Fibroblast of the aortic adventitia (primary cell): ENCODE data around the gene NCKAP5. TPM values are rescaled to one million over a fixed set of nuclear protein-coding genes. Genes with fewer than 3 reads are reported as not detected.
A peak's percentile ranks its signal among the peaks of the same experiment; 100 is the strongest.

Source experiments
- DNase-seq: peaks from one replicate; pipeline ENCODE4 v3.0.0-alpha.2; 2010; ENCODE audit warnings: low read depth
- H3K4me3 ChIP-seq: 2 replicates; pipeline ENCODE4 v1.5.1; 2011; ENCODE audit warnings: low read depth, mild to moderate bottlenecking, control low read depth, low read length, moderate library complexity
- total RNA-seq: library from RNA; depleted of rRNA; stranded (reverse); fragments of >200 nt; gene quantifications from 2 replicates; pipeline ENCODE4 v1.2.3, GENCODE V29; 2012; ENCODE audit warnings: low replicate concordance
- TF ChIP-seq, protein P1 (sequence below): IDR thresholded peaks from 2 replicates; pipeline ENCODE4 v1.5.1; 2011; ENCODE audit warnings: mild to moderate bottlenecking, low read length, control low read depth, inconsistent platforms; ENCODE audit not compliant: insufficient read depth

The NCKAP5 gene
- total RNA-seq, 1 donor, result 4.4 TPM

DNA sequence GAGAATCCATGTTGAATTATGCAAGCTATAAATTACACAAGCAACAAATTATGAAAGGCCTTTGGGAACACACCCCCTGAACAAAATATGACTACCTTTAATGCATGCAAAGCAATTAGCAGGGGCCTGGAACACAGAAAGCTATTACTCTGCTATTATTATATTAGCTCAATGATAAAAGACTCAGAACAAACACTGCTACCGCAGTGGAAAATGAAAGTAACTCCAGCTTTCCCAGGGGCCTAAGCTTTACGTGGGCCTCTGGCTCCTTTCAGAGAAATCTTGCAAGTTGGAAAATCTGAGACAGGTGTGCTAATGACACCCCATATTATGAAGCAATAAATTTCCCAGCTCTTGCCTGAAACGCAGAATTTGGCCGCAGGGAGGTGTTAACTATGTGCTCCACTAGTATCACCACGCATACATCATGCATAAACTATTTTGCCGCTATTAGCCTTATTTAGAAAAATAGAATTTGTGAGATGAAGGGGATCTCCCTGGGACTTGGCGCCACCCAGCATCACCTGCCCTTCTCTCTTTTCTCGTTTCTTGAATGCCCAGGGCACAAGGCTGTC, 576.7 kb downstream of the NCKAP5 start:
- DNase-seq, result no peak
- TF ChIP-seq, protein P1, sequence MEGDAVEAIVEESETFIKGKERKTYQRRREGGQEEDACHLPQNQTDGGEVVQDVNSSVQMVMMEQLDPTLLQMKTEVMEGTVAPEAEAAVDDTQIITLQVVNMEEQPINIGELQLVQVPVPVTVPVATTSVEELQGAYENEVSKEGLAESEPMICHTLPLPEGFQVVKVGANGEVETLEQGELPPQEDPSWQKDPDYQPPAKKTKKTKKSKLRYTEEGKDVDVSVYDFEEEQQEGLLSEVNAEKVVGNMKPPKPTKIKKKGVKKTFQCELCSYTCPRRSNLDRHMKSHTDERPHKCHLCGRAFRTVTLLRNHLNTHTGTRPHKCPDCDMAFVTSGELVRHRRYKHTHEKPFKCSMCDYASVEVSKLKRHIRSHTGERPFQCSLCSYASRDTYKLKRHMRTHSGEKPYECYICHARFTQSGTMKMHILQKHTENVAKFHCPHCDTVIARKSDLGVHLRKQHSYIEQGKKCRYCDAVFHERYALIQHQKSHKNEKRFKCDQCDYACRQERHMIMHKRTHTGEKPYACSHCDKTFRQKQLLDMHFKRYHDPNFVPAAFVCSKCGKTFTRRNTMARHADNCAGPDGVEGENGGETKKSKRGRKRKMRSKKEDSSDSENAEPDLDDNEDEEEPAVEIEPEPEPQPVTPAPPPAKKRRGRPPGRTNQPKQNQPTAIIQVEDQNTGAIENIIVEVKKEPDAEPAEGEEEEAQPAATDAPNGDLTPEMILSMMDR, result no peak
- no peak overlapping the region for H3K4me3 ChIP-seq

DNA sequence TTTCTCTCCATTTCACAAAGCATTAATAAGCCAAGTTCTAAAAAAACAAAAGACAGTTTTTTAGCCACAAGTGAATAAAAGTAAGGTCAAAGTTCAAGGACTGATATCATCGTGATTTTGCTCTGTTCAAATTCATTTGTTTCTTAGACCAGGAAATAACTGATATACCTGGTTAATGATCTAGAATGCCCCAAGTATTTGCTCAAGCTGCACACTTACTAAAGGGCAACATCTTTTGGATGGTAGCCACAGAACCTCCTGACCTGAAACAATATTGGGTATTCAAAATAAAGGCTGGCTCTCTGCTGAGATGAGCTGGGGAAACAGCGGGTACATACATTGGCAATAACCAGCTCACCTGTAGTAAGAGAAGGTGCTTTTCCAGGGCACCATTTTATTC, 583.5 kb downstream of the NCKAP5 start:
- no peak for DNase-seq
- TF ChIP-seq, protein P1, result no peak
- no peak overlapping the region for H3K4me3 ChIP-seq

DNA sequence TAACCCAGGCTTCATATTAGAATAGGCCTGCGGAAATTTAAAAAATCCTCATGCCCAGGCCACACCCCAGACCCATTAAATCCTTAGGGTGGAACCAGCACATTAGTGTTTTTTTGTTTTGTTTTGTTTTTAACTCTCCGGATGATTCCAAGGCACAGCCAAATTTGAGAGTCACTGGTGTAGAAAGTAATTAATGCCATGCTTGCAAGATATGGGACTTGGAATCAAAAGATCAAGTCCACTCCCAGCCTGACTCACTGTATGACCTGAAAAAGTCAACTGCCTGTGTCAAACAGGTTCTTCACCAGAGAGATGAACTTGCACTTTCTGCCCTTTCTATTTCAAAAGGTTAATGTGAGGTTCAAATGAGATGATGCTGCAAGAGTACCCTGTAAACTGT, 588.0 kb downstream of the NCKAP5 start:
- no peak for DNase-seq
- TF ChIP-seq, protein P1, result no peak
- H3K4me3 ChIP-seq, result no peak overlapping the region

DNA sequence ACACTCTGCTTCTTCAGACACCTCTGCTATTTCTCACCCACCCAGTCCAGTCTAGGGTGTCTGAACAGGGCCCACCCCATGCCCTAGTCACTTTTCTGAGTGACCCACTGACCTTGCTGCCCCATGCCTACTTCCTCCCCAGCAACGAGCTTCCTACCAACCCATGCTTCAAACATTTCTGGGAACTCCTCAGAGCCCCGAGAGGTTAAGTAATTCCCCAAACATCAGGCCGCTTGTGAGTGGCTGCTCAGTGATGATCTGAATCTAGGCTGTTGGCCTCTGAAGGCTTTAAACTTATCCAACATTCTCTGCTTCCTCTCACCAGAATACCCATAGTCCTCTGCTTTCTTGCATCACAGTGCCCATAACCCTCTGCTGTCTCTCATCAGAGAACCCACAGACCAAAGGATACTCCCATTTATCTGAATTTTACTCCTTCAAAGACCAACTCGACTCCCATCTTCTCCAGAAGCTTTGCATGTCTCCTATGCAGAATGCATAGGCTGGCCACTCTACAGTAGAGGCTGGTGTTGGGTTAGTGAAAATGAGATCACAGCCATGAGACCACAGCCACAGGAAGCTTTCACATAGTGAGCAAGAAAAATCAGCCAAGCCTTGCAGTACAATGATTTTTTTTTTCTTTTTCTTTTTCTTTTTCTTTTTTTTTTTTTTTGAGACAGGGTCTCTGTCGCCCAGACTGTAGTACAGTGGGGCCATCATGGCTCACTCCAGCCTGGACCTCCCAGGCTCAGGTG, 588.7 kb downstream of the NCKAP5 start:
- TF ChIP-seq, protein P1, result no peak
- H3K4me3 ChIP-seq, result no peak overlapping the region
- DNase-seq, result no peak

DNA sequence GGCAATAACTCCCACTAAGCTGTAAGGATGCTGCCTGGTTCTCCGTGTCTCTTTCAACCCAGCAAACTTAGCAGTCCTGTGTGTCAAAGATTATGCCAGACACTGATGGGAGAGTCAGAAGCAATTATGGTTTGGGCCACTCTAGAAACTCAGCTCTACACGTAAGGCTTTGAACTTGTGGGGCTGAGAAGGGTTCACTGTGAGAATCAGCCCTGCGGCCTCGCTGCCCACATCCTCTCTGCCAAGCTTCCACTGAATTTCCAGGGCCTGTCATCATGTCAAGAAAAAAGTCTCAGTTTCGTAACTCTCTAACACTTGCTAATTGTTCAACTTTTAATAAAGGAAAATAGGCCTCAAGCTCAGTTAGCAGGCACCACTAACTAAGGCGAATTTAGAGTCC, 589.4 kb downstream of the NCKAP5 start:
- no peak for DNase-seq
- no peak overlapping the region for H3K4me3 ChIP-seq
- TF ChIP-seq, protein P1, result no peak

DNA sequence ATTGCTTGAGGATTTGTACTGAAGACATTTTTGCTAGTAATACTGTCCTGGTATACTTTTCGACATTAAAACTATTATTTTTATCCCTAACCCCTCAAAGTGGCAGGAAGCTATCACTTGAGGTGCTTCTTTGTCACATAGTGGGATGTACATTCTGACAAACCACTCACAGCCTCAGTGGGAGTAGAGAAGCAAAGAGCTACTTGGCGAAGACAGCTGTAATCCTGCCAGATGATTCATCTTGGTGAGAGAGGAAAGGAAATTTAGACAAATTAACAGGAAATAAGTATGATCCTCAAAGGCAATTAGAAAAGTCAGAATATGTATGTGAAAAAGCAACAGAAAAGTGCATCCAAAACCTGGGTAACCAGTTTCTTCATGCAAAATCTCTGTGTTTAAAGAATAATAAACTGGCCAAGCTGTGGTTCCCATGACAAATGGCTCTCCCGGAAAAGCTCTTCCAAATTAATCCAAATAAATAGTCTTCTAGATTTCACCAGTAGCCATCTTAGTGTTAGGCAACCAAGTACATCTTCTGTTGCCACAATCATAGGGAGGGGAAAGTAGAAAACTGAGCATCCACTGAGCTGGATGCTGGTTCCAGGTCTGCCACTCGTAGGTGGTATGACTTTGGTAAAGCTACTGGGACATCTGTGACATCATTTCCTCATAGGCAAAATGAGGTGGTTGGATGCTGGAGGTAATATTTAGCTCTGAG, 590.3 kb downstream of the NCKAP5 start:
- no peak overlapping the region for H3K4me3 ChIP-seq
- peak; percentile 54 for DNase-seq
- TF ChIP-seq, protein P1, result no peak
